Fibroblast of mammary gland (primary cell): ENCODE results near the gene ZDHHC22.

Experiments
- DNase-seq: peaks from one replicate; pipeline ENCODE4 v3.0.0-alpha.2; 2010; ENCODE audit warnings: low read depth
- H3K4me3 ChIP-seq: 2 replicates; pipeline ENCODE4 v1.5.1; 2011; ENCODE audit warnings: low read depth, mild to moderate bottlenecking, low read length, moderate library complexity; ENCODE audit not compliant: control insufficient read depth
- TF ChIP-seq, protein P1 (sequence below): conservative IDR thresholded peaks from 2 replicates; pipeline ENCODE4 v1.5.1; 2011; ENCODE audit warnings: low read depth, low read length, inconsistent platforms; ENCODE audit not compliant: control insufficient read depth, insufficient read depth

The ZDHHC22 gene

DNA sequence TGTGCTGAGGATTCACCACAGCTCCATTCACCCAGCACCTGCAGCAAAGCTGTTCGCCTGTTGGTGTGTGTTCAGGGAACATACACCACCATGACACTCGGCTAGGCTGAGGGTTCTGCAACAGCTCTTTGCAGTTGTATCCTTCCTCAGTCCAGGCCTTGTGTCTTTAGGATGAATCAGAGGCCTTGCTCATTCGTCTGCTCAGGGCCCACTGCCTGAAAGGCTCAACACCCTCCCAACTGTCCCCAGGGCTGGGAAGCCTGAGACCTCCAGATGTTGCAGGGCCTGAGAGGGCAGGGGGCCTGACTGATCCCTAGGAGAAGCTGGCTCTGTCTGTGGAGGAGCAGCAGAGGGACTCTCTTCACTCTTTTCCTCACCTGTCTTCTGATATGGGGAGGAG lies 11.2 kb downstream of the ZDHHC22 start:
- no peak for DNase-seq
- H3K4me3 ChIP-seq: no peak overlapping the region
- TF ChIP-seq, protein P1, sequence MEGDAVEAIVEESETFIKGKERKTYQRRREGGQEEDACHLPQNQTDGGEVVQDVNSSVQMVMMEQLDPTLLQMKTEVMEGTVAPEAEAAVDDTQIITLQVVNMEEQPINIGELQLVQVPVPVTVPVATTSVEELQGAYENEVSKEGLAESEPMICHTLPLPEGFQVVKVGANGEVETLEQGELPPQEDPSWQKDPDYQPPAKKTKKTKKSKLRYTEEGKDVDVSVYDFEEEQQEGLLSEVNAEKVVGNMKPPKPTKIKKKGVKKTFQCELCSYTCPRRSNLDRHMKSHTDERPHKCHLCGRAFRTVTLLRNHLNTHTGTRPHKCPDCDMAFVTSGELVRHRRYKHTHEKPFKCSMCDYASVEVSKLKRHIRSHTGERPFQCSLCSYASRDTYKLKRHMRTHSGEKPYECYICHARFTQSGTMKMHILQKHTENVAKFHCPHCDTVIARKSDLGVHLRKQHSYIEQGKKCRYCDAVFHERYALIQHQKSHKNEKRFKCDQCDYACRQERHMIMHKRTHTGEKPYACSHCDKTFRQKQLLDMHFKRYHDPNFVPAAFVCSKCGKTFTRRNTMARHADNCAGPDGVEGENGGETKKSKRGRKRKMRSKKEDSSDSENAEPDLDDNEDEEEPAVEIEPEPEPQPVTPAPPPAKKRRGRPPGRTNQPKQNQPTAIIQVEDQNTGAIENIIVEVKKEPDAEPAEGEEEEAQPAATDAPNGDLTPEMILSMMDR: no peak

DNA sequence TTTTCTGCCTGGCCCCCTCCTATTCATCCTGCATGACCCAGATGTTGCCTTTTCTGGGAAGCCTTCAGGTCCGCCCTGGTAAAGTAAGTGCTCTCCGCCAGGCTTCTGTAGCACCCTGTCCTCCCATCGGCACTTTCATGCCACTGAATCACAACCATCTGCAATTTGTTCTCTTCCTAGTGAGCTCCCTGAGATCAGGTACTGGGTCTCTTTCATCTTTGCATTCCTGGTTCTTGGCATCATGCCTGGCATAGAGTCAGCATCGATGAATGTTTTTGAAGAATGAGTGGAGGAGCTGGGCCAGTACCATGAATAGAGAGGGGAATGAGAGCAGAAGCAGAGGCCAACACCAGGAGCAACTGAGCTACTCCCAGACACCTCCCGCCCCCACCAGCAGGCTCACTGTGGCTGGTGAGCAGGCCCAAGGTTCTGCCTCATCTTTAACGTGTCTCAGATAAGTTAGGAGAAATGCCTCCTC lies 13.1 kb downstream of the ZDHHC22 start:
- peak; percentile 15 for DNase-seq
- TF ChIP-seq, protein P1: no peak
- H3K4me3 ChIP-seq: no peak overlapping the region

DNA sequence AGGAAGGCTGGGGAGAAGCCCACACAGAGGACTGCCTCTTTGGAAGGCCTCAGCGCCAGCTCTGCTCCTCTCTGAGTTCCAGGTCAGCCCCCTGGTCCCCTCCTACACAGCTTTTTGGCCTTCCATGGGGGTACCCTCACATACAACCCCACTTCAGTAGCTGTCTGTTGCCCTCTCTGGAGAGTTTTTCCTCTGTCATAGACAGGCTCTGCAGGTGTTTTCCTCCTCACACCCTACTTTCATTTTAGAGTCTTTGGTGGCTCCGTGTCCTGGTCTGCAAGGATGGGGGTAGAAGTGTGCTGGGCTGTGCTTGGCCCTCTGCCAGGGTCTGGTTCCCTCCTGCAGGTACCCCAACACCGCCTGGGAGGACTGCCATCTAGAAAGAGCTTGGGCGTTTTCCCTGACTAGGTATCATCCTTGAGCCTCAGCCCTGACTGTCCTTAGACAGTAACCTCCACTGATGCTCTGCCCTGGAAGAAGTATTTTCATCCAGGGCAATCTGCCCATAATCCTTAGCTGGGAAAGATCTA lies 15.1 kb downstream of the ZDHHC22 start:
- TF ChIP-seq, protein P1: no peak
- no peak overlapping the region for H3K4me3 ChIP-seq
- no peak for DNase-seq

DNA sequence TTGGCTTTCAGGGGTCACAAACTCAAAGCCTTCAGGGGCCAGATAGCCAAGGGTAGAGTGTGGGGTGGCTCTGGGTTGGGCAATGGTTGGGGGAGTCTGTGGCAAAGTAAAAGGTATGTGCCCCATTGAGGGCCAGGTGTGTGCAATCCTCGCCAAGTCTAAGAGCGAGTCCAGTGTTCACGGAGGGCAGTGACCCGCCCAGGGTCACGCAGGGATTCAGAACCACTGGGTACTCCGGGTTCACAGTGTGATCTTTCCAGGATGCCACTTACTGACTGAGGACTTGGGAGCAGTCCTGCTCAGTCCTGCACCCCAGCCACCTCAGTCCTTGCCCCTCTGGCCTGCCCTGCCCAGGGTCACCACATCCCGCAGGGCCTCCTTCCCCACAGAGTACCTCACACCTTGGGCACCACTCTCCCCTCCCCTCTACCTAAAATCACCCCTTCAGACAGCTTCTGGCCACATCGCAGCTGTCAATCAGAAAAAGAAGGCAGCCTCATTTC lies 15.7 kb downstream of the ZDHHC22 start:
- H3K4me3 ChIP-seq: no peak overlapping the region
- DNase-seq: no peak
- TF ChIP-seq, protein P1: no peak

DNA sequence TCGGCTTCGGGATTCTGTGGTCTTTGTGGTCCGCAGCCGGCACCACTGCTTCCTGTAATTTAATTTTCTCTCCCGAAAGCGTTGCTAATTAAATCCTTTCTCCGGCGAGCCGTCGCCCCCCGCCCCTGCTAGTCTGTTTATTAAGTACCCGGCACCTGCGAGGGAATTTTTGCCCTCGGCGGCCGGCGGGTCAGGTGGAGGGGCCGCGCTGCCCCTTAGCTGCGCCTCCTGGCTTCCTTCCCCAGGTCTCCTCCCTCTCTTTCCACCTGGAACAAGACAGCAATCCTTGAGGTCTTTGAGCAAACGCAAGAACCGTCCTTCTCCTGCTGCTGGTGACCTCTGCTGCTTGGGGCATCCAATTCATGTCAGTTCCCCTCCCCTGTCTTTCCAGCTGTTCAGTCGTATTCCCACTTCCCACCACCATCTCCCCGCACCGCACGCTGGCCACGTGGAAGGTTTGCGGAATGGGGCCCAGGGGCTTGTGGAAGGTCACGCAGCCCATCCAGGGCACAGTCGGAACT lies 16.2 kb downstream of the ZDHHC22 start:
- DNase-seq: no peak
- H3K4me3 ChIP-seq: no peak overlapping the region
- TF ChIP-seq, protein P1: no peak

DNA sequence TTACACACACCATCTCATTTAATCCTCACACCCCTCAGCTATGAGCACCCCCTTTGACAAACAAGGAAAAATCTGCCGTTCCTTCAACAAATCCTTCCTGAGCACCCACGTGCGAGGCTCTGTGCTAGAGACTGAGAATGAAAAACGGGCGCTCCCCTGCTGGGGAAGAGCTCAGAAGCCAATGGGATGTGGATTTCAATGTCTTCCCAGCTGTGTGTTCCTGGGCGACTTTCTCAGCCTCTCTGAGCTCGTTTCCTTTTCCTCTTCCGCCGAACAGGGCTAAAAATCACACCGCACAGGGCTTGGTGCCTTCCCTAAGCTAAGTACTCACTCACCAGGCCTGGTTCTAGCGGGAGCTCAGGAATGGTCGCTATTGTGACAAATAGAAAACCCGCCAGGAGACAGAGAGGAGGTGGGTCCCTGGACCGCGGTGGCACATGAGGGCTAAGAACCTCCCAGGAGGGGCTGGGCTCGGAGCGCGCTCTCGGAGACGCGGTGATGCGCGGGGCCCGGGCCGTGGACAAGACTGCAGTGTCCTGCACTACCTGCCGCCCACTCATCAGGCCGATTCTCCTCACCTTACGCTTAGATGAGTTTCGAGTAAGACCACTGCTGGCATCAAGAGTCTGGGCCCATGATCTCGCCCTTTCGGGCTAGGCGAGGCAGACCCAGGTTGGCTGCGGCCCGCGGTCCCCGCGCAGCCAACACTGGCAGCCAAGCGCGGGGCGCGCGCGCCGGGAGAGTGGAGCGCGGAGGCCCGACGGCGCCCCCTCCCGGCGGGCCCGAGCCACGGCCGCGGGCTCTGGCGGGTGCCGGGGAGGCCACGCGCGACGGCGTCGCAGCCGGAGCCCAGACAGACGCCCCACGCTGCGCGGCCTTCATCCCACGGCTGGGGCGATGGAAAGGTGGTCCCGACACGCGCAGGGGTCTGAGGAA lies 17.0 kb downstream of the ZDHHC22 start:
- peak; percentile 25 for DNase-seq
- peak overlapping the region; percentile 41 for H3K4me3 ChIP-seq
- TF ChIP-seq, protein P1: no peak
